Mesendoderm (in vitro differentiated cells): ENCODE results near the gene PIRT.

ENCODE experiments used
- DNase-seq: peaks from one replicate; pipeline ENCODE4 v3.0.0; 2013
- H2AK5ac ChIP-seq: 2 replicates; pipeline ENCODE4 v1.6.1; 2013; ENCODE audit warnings: low read length, inconsistent platforms
- H2BK120ac ChIP-seq: 2 replicates; pipeline ENCODE4 v1.6.1; 2013; ENCODE audit warnings: low read depth, mild to moderate bottlenecking, low read length, moderate library complexity, mixed read lengths
- H2BK15ac ChIP-seq: replicated peaks from 2 replicates; pipeline ENCODE4 v1.6.1; 2013; ENCODE audit warnings: low read depth, mild to moderate bottlenecking, moderate library complexity
- H2BK5ac ChIP-seq: 2 replicates; pipeline ENCODE4 v1.6.1; 2013; ENCODE audit warnings: low read length, inconsistent platforms
- H3K18ac ChIP-seq: 2 replicates; pipeline ENCODE4 v1.6.1; 2013; ENCODE audit warnings: mild to moderate bottlenecking, low read length, mixed read lengths
- H3K23ac ChIP-seq: one replicate; pipeline ENCODE4 v1.6.1; 2013; ENCODE audit warnings: low read length
- H3K27ac ChIP-seq: 2 replicates; pipeline ENCODE4 v1.5.1; 2013; ENCODE audit warnings: low read depth, mild to moderate bottlenecking, inconsistent platforms, low read length, moderate library complexity
- H3K27me3 ChIP-seq: 2 replicates; pipeline ENCODE4 v1.6.1; 2013; ENCODE audit warnings: low read length, control low read depth, mild to moderate bottlenecking, inconsistent platforms; ENCODE audit not compliant: insufficient read depth, poor library complexity
- H3K36me3 ChIP-seq: 2 replicates; pipeline ENCODE4 v1.6.1; 2013; ENCODE audit warnings: low read length, inconsistent platforms; ENCODE audit not compliant: control insufficient read depth, insufficient read depth
- H3K4ac ChIP-seq: one replicate; pipeline ENCODE4 v1.6.1; 2013; ENCODE audit warnings: low read depth, mild to moderate bottlenecking, low read length, moderate library complexity
- H3K4me1 ChIP-seq: 2 replicates; pipeline ENCODE4 v1.6.1; 2013; ENCODE audit warnings: low read depth, low read length, inconsistent platforms; ENCODE audit not compliant: control insufficient read depth
- H3K4me2 ChIP-seq: 2 replicates; pipeline ENCODE4 v1.6.1; 2013; ENCODE audit warnings: low read length
- H3K4me3 ChIP-seq: 2 replicates; pipeline ENCODE4 v1.5.1; 2013; ENCODE audit warnings: mild to moderate bottlenecking, low read length
- H3K56ac ChIP-seq: one replicate; pipeline ENCODE4 v1.6.1; 2013; ENCODE audit warnings: low read length
- H3K79me1 ChIP-seq: 2 replicates; pipeline ENCODE4 v1.6.1; 2013; ENCODE audit warnings: low read length, inconsistent platforms
- H3K79me2 ChIP-seq: 2 replicates; pipeline ENCODE4 v1.6.1; 2013; ENCODE audit warnings: mild to moderate bottlenecking, low read length; ENCODE audit not compliant: control insufficient read depth, insufficient read depth
- H3K9ac ChIP-seq: 2 replicates; pipeline ENCODE4 v1.6.1; 2013; ENCODE audit warnings: low read length, inconsistent platforms
- H4K5ac ChIP-seq: one replicate; pipeline ENCODE4 v1.6.1; 2013; ENCODE audit warnings: low read length
- H4K8ac ChIP-seq: one replicate; pipeline ENCODE4 v1.6.1; 2013; ENCODE audit warnings: low read depth, mild to moderate bottlenecking, control low read depth, low read length, moderate library complexity
- WGBS: extraction: QIAGEN DNeasy Blood & Tissue Kit; methylation state at CpG from one replicate; pipeline ENCODE4 v1.1.7; 2013; ENCODE audit warnings: low lambda C conversion rate, missing lambda C conversion rate; ENCODE audit not compliant: insufficient coverage; ENCODE audit errors: extremely low coverage; 5-methylcytosine and 5-hydroxymethylcytosine counted together

Gene PIRT

GRCh38 chr17:10821054-10821453 is 16.8 kb downstream of the PIRT start:
- Histone ChIP-seq H3K4me2 (no peak overlapping the region), H3K9ac (no peak overlapping the region), H3K18ac (no peak overlapping the region), H3K79me1 (no peaks in the 10 kb centered on the region), H3K4me3 (no peak overlapping the region), H3K4ac (no peak overlapping the region), H4K5ac (no peak overlapping the region), H3K4me1 (no peaks in the 10 kb centered on the region), H2BK5ac (no peak overlapping the region), H3K27ac (no peak overlapping the region), H2BK120ac (no peak overlapping the region), H2AK5ac (no peak overlapping the region), H3K36me3 (no peaks in the 10 kb centered on the region), H3K56ac (no peak overlapping the region), H4K8ac (no peak overlapping the region), H3K23ac (no peak overlapping the region), H3K27me3 (no peaks in the 10 kb centered on the region), H2BK15ac (no peak overlapping the region), H3K79me2 (no peaks in the 10 kb centered on the region)
- DNase-seq, result peak; percentile 9
- no CpG with 5 or more reads among the region's 4 CpGs for WGBS

DNA sequence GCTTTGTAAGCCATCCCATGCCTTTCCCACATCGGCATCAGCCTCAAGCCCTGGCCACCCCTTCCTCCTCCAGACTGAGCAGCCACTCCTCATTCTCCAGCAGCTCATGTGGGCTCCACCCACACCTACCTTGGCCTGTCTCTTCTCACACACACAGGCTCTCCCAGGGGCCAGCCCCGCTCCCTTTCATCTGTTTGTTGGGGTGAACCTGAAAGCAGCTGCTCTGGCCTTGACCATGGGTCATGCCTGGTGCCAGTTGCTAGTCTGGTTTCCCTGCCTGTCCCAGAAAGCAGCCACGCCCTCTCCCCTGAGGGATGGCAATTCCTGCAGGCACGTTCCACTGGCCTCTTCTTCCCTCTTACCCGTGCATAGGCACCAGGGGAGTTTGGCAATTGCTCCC is 22.6 kb downstream of the PIRT start:
- WGBS, result no CpG with 5 or more reads among the region's 5 CpGs
- H3K79me2 ChIP-seq, result no peaks in the 10 kb centered on the region
- H3K27me3 ChIP-seq, result no peaks in the 10 kb centered on the region
- H3K27ac ChIP-seq, result no peak overlapping the region
- H2AK5ac ChIP-seq, result no peak overlapping the region
- H3K9ac ChIP-seq, result no peak overlapping the region
- H4K8ac ChIP-seq, result no peak overlapping the region
- H2BK120ac ChIP-seq, result no peak overlapping the region
- H3K79me1 ChIP-seq, result no peaks in the 10 kb centered on the region
- DNase-seq, result no peak
- no peak overlapping the region for H4K5ac ChIP-seq
- H3K18ac ChIP-seq, result no peak overlapping the region
- no peak overlapping the region for H3K56ac ChIP-seq
- H3K36me3 ChIP-seq, result no peaks in the 10 kb centered on the region
- H2BK5ac ChIP-seq, result no peak overlapping the region
- no peaks in the 10 kb centered on the region for H3K4me1 ChIP-seq
- no peak overlapping the region for H3K23ac ChIP-seq
- no peak overlapping the region for H2BK15ac ChIP-seq
- H3K4me2 ChIP-seq, result no peak overlapping the region
- H3K4me3 ChIP-seq, result no peak overlapping the region
- no peak overlapping the region for H3K4ac ChIP-seq

DNA sequence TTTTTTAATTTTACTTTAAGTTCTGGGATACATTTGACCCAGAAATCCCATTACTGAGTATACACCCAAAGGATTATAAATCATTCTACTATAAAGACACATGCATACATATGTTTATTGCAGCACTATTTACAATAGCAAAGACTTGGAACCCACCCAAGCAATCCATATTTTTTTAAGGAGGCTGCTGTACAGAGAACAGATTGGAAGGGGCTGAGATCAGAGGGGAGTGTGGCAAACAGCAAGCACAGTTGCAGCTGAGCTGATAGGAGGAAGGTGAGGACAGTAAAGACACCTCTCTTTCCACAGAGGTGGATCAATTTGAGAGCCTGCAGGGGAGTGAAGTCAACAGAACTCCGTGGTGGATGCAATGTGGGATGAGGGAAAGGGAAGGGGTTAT is 23.8 kb downstream of the PIRT start:
- no peak overlapping the region for H2AK5ac ChIP-seq
- H2BK15ac ChIP-seq, result no peak overlapping the region
- H3K79me1 ChIP-seq, result no peaks in the 10 kb centered on the region
- H3K27me3 ChIP-seq, result no peaks in the 10 kb centered on the region
- no peak overlapping the region for H4K5ac ChIP-seq
- H4K8ac ChIP-seq, result no peak overlapping the region
- H3K79me2 ChIP-seq, result no peaks in the 10 kb centered on the region
- no peak overlapping the region for H3K4ac ChIP-seq
- H3K4me1 ChIP-seq, result no peaks in the 10 kb centered on the region
- no peaks in the 10 kb centered on the region for H3K36me3 ChIP-seq
- no peak overlapping the region for H2BK120ac ChIP-seq
- H3K9ac ChIP-seq, result no peak overlapping the region
- no peak overlapping the region for H3K18ac ChIP-seq
- no CpG with 5 or more reads among the region's 1 CpG for WGBS
- H3K4me2 ChIP-seq, result no peak overlapping the region
- no peak overlapping the region for H3K56ac ChIP-seq
- H3K23ac ChIP-seq, result no peak overlapping the region
- no peak for DNase-seq
- no peak overlapping the region for H2BK5ac ChIP-seq
- H3K4me3 ChIP-seq, result no peak overlapping the region
- H3K27ac ChIP-seq, result no peak overlapping the region

DNA sequence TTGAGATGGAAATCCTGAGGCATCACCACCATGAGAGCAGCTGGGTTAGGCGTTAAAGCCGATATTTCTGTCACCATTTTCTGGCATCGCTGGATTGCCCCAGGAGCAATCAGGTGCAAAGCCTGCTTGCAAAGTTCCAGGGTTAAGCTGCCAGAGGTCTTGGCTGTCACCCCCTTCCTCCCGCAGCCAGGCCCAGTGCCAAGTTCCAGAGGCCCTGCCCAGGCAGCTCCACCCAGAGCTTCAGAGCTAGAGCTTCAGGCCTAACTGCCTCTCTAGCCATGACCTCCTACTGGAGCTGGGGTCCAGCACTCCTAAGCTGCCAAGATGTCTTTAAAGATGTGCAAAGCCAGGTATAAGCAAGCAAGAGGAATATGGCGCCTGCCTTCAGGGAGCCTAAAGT is 25.2 kb downstream of the PIRT start:
- H3K4me3 ChIP-seq, result no peak overlapping the region
- no peaks in the 10 kb centered on the region for H3K79me1 ChIP-seq
- no peak overlapping the region for H2AK5ac ChIP-seq
- no peaks in the 10 kb centered on the region for H3K4me1 ChIP-seq
- no peak overlapping the region for H2BK120ac ChIP-seq
- no peak overlapping the region for H4K8ac ChIP-seq
- H2BK5ac ChIP-seq, result no peak overlapping the region
- H3K4ac ChIP-seq, result no peak overlapping the region
- H3K18ac ChIP-seq, result no peak overlapping the region
- no CpG with 5 or more reads among the region's 5 CpGs for WGBS
- no peaks in the 10 kb centered on the region for H3K27me3 ChIP-seq
- no peak overlapping the region for H3K27ac ChIP-seq
- H3K4me2 ChIP-seq, result no peak overlapping the region
- H4K5ac ChIP-seq, result no peak overlapping the region
- H3K79me2 ChIP-seq, result no peaks in the 10 kb centered on the region
- DNase-seq, result no peak
- H3K36me3 ChIP-seq, result no peaks in the 10 kb centered on the region
- no peak overlapping the region for H3K23ac ChIP-seq
- no peak overlapping the region for H2BK15ac ChIP-seq
- H3K9ac ChIP-seq, result no peak overlapping the region
- H3K56ac ChIP-seq, result no peak overlapping the region

GRCh38 chr17:10809605-10810004 is 28.3 kb downstream of the PIRT start:
- Histone ChIP-seq H3K4me3 (no peak overlapping the region), H2BK15ac (no peak overlapping the region), H3K79me1 (no peaks in the 10 kb centered on the region), H2BK120ac (no peak overlapping the region), H3K27me3 (no peaks in the 10 kb centered on the region), H4K8ac (no peak overlapping the region), H3K23ac (no peak overlapping the region), H2AK5ac (no peak overlapping the region), H4K5ac (no peak overlapping the region), H2BK5ac (no peak overlapping the region), H3K36me3 (no peaks in the 10 kb centered on the region), H3K79me2 (no peaks in the 10 kb centered on the region), H3K56ac (no peak overlapping the region), H3K4ac (no peak overlapping the region), H3K18ac (no peak overlapping the region), H3K4me2 (no peak overlapping the region), H3K9ac (no peak overlapping the region), H3K4me1 (no peaks in the 10 kb centered on the region), H3K27ac (no peak overlapping the region)
- WGBS, result no CpG with 5 or more reads among the region's 4 CpGs
- DNase-seq, result no peak

DNA sequence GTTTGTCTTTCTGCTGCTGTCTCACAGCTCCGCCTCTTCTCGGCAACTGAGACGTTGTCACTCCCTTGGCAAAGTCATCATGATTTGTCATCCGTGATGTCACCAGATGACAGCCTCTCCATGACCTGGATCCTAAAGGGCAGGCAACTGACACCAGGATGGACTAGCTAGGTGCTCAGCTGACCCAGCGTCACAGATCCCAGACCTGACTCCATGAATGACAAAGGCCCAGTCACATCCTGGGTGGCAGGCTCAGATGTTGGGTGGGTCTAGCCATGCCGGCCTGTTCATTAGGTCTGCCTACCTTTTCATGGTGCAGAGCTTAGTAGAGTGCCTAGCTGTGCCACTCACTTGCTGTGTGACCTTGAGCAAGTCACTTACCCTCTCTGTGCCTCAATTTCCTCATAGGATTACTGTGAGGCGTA is 30.2 kb downstream of the PIRT start:
- Histone ChIP-seq H3K56ac (no peak overlapping the region), H3K4me3 (no peak overlapping the region), H3K79me1 (no peaks in the 10 kb centered on the region), H2AK5ac (no peak overlapping the region), H4K5ac (no peak overlapping the region), H3K27ac (no peak overlapping the region), H3K9ac (no peak overlapping the region), H2BK120ac (no peak overlapping the region), H4K8ac (no peak overlapping the region), H3K4ac (no peak overlapping the region), H2BK15ac (no peak overlapping the region), H3K4me1 (no peaks in the 10 kb centered on the region), H3K23ac (no peak overlapping the region), H3K18ac (no peak overlapping the region), H2BK5ac (no peak overlapping the region), H3K4me2 (no peak overlapping the region), H3K36me3 (no peaks in the 10 kb centered on the region), H3K79me2 (no peaks in the 10 kb centered on the region), H3K27me3 (no peaks in the 10 kb centered on the region)
- DNase-seq, result peak; percentile 78
- WGBS, result no CpG with 5 or more reads among the region's 7 CpGs
